AG09309 (cell line): Measurements from ENCODE around the gene STIM1.
"Not testable (repeated sequence)": the region's sequence is repeated elsewhere in the genome, so short reads cannot be mapped to it uniquely, and the experiment has no call there.

ENCODE experiments used
- DNase-seq: peaks from one replicate; pipeline ENCODE4 v3.0.0-alpha.2; 2010; ENCODE audit warnings: low read depth
- H3K4me3 ChIP-seq: 2 replicates; pipeline ENCODE4 v1.5.1; 2011; ENCODE audit warnings: mild to moderate bottlenecking, low read depth, low read length, moderate library complexity; ENCODE audit not compliant: control insufficient read depth
- CTCF ChIP-seq: IDR thresholded peaks from 2 replicates; pipeline ENCODE4 v1.5.1; 2011; ENCODE audit warnings: mild to moderate bottlenecking, low read depth, low read length, inconsistent platforms; ENCODE audit not compliant: insufficient read depth, control insufficient read depth; ENCODE audit errors: missing control alignments

The STIM1 gene

GRCh38 chr11:3995307-3995706 lies 139.8 kb downstream of the STIM1 start:
- no peak for DNase-seq
- no peak for TF ChIP-seq CTCF
- H3K4me3 ChIP-seq = no peak overlapping the region

- TF ChIP-seq CTCF = no peak
- H3K4me3 ChIP-seq = no peak overlapping the region
- no peak for DNase-seq
Observed at GRCh38 chr11:3995949-3996554, 140.6 kb downstream of the STIM1 start.

GRCh38 chr11:3996651-3997050 lies 141.2 kb downstream of the STIM1 start:
- no peak for TF ChIP-seq CTCF
- no peak for DNase-seq
- no peak overlapping the region for H3K4me3 ChIP-seq

GRCh38 chr11:4004753-4005152 lies 149.3 kb downstream of the STIM1 start:
- not testable (repeated sequence) for DNase-seq, H3K4me3 ChIP-seq

GRCh38 chr11:4006946-4007680 lies 151.6 kb downstream of the STIM1 start:
- no peak for DNase-seq
- no peak for TF ChIP-seq CTCF
- no peak overlapping the region for H3K4me3 ChIP-seq

GRCh38 chr11:4008116-4008515 lies 152.7 kb downstream of the STIM1 start:
- no peak for DNase-seq
- TF ChIP-seq CTCF = no peak
- H3K4me3 ChIP-seq = no peak overlapping the region

GRCh38 chr11:4016602-4017001 lies 161.1 kb downstream of the STIM1 start:
- not testable (repeated sequence) for H3K4me3 ChIP-seq, DNase-seq
